B cell (primary cell): ENCODE results near the gene ALPK3.

Source experiments
- CTCF ChIP-seq: fragments of 200-600 bp; IDR thresholded peaks from one replicate; pipeline ENCODE4 v1.8.0; 2022; ENCODE audit warnings: antibody characterized with exemption, mild to moderate bottlenecking
- EZH2 ChIP-seq: IDR thresholded peaks from 2 replicates; pipeline ENCODE4 v1.6.1; 2012; ENCODE audit warnings: borderline replicate concordance, low read depth, mild to moderate bottlenecking, moderate library complexity, low read length; ENCODE audit not compliant: insufficient read depth, poor library complexity, severe bottlenecking

- TF ChIP-seq CTCF (no peak), EZH2 (no peak)
Measured at GRCh38 chr15:84846269-84846668, 29.1 kb downstream of the ALPK3 start.
